ENCODE data around the gene HAT1. TPM values are rescaled to one million over a fixed set of nuclear protein-coding genes. Genes with fewer than 3 reads are reported as not detected.

Gene HAT1, protein sequence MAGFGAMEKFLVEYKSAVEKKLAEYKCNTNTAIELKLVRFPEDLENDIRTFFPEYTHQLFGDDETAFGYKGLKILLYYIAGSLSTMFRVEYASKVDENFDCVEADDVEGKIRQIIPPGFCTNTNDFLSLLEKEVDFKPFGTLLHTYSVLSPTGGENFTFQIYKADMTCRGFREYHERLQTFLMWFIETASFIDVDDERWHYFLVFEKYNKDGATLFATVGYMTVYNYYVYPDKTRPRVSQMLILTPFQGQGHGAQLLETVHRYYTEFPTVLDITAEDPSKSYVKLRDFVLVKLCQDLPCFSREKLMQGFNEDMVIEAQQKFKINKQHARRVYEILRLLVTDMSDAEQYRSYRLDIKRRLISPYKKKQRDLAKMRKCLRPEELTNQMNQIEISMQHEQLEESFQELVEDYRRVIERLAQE
- total RNA-seq (2012; rRNA removed): 43.6 and 51.1 TPM in 2 replicates

DNA sequence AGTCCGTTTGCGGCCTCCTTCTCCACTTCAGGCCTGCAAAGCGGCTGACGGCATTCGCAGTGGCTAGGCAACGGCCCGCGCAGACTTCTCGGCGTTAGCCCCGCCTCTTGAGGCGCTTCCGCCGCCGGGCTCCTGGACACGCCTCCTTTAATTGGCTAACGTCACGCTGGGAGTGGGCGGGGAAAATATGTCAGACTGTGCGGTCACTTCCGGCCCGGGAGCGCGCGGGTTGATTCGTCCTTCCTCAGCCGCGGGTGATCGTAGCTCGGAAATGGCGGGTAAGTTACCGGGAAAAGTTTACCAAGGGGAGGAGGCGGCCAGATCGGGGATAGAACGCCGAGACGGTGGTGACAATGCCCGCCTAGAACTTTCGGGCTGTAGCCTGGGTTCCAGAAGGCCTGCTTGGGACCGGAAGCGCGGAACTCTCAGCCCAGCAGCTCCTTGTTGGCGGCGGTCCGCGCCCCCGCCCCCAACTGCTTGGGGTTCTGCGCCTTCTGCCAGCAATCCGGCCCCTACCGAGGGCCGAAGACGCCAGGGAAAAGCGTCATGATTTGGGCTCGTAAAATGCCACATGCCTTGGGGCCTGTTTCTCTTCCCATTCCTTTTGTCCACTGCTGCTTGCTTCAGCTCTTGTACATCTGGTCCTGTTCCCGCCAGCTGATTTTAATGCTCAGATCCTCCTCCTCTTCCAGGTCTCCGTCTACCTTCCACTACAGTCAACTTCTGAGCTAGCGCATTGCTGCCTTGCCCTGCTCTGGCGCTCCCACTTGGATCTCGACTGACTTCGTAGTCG lies at the start of gene HAT1:
TSS of gene HAT1 (plus strand) at position 232 of the 793 bp plus-strand sequence. CDS start at position 272, 40 bp downstream.
- Histone ChIP-seq H3K4me2 (ENCODE audit: low read length) (peak within 1 kb of the TSS; percentile 92), H3K4me3 (ENCODE audit: low read length) (peak within 1 kb of the TSS; percentile 84), H3K4me1 (ENCODE audit: control insufficient read depth, insufficient read depth, low read length) (peaks cover 17% of the 10 kb centered on the region), H3K9me3 (replicated peaks; ENCODE audit: low read length) (no peaks in the 10 kb centered on the region), H3K9ac (ENCODE audit: low read depth, low read length) (peak within 1 kb of the TSS; percentile 87), H3K36me3 (ENCODE audit: insufficient read depth, low read length) (peaks cover 5% of the 10 kb centered on the region), H3K27me3 (ENCODE audit: control insufficient read depth, insufficient read depth, low read length) (no peaks in the 10 kb centered on the region)

DNA sequence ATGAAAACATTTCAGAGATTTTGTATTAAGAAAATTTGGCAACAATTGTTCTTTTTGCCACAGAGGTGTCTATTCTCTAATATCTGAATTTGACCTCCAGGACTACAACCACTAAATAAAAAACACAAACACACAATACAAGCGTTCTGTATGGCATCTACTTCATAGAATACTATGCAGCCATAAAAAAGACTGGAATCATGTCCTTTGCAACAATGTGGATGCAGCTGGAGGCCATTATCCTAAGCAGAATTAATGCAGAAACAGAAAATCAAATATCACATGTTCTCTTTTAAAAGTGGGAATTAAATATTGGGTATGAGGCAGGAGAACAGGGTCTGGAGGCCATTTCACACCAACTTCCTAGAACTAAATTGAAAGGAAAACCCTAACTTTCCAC lies 47.7 kb upstream of the HAT1 start:
- Histone ChIP-seq H3K36me3 (ENCODE audit: insufficient read depth, low read length) (peaks cover 10% of the 10 kb centered on the region), H3K4me3 (ENCODE audit: low read length) (no peak overlapping the region), H3K9ac (ENCODE audit: low read depth, low read length) (no peak overlapping the region), H3K27me3 (ENCODE audit: control insufficient read depth, insufficient read depth, low read length) (no peaks in the 10 kb centered on the region), H3K9me3 (replicated peaks; ENCODE audit: low read length) (no peaks in the 10 kb centered on the region), H3K4me1 (ENCODE audit: control insufficient read depth, insufficient read depth, low read length) (peaks cover 9% of the 10 kb centered on the region), H3K4me2 (ENCODE audit: low read length) (no peak overlapping the region)

DNA sequence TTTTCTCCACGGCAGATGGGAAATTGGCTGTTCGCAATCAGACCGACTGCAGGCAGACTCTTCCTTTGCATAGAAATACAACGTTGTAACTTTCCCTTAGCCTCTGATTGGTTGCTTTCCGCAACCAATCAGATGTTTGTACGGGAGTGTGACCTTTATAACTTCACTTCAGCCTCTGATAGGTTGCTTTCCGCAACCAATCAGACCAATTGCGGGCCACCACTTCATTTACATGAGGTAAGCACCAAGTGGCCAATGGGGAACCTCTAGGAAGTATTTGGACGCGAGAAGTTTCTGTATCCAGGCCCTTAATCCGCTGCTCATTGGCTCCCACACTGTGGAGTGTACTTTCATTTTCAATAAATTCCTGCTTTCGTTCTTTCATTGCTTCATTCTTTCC lies 47.3 kb upstream of the HAT1 start:
- Histone ChIP-seq H3K9me3 (replicated peaks; ENCODE audit: low read length) (no peaks in the 10 kb centered on the region), H3K4me3 (ENCODE audit: low read length) (no peak overlapping the region), H3K4me1 (ENCODE audit: control insufficient read depth, insufficient read depth, low read length) (peaks cover 9% of the 10 kb centered on the region), H3K27me3 (ENCODE audit: control insufficient read depth, insufficient read depth, low read length) (no peaks in the 10 kb centered on the region), H3K36me3 (ENCODE audit: insufficient read depth, low read length) (peaks cover 10% of the 10 kb centered on the region), H3K9ac (ENCODE audit: low read depth, low read length) (no peak overlapping the region), H3K4me2 (ENCODE audit: low read length) (no peak overlapping the region)

DNA sequence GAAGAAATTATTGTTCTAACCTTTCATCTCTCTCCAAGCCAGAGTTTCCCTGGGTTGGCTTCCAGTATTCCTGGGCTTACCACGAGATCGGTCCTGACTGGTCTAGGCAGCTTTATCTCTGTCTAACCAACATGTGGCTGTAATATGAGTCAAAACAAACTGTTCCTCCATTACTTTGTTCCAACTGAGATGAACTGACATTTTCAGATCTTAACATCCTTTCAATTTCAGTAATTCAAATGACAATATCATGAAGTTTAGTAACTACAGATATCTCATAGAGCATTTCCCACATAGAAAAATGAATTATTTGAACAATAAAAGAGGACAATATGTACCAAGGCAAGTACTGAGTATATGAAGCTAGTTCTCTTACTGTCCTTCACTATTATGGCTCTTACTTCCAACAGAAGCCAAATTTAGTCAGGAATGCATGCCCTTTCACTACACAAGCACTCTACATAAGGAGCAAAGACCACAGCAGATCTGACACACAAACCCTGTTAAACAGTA lies 43.7 kb upstream of the HAT1 start:
- no peak overlapping the region for H3K4me3 ChIP-seq (ENCODE audit: low read length)
- peaks cover 7% of the 10 kb centered on the region for H3K36me3 ChIP-seq (ENCODE audit: insufficient read depth, low read length)
- peak overlapping the region; percentile 22 for H3K4me2 ChIP-seq (ENCODE audit: low read length)
- no peaks in the 10 kb centered on the region for H3K9me3 ChIP-seq (replicated peaks; ENCODE audit: low read length)
- H3K4me1 ChIP-seq (ENCODE audit: control insufficient read depth, insufficient read depth, low read length): peaks cover 9% of the 10 kb centered on the region
- no peaks in the 10 kb centered on the region for H3K27me3 ChIP-seq (ENCODE audit: control insufficient read depth, insufficient read depth, low read length)
- no peak overlapping the region for H3K9ac ChIP-seq (ENCODE audit: low read depth, low read length)

DNA sequence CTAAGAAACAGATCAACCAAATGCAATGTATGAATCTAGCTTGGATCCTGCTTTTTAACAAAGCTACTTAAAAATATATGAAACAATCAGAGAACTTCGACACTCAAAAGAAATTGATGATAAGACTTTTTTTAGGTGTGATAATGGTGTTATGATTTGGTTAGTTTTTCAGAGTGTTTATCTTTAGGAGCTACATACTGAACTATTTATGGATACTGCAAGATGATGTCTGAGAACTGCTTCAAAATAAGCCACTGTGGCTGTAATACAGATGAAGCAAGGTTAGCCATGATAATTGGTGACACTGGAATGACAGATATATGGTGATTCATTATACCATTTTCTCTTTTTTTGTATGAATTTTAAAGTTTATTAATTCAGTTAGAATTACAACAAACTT lies 42.4 kb upstream of the HAT1 start:
- Histone ChIP-seq H3K27me3 (ENCODE audit: control insufficient read depth, insufficient read depth, low read length) (no peaks in the 10 kb centered on the region), H3K9ac (ENCODE audit: low read depth, low read length) (no peak overlapping the region), H3K4me2 (ENCODE audit: low read length) (no peak overlapping the region), H3K4me3 (ENCODE audit: low read length) (no peak overlapping the region), H3K4me1 (ENCODE audit: control insufficient read depth, insufficient read depth, low read length) (peaks cover 9% of the 10 kb centered on the region), H3K9me3 (replicated peaks; ENCODE audit: low read length) (no peaks in the 10 kb centered on the region), H3K36me3 (ENCODE audit: insufficient read depth, low read length) (peaks cover 5% of the 10 kb centered on the region)

DNA sequence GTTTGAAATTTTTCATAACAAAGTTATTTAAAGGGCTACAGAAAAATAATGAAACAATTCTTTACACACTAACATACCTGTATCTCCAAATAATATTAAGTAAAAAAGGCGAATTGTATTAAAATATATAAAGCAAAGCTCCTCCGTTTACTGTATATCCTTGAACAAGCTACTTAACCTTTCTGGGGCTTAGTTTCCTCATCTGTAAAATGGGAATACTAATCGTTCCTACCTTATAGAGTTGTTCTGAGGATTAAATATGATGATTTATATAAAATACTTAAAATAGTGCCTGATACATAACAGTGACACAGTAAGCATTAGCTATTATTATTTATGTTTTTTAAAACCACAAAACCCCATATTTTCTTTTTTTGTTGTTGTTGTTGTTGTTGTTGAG lies 41.5 kb upstream of the HAT1 start:
- Histone ChIP-seq H3K9me3 (replicated peaks; ENCODE audit: low read length) (no peaks in the 10 kb centered on the region), H3K4me1 (ENCODE audit: control insufficient read depth, insufficient read depth, low read length) (peaks cover 9% of the 10 kb centered on the region), H3K4me2 (ENCODE audit: low read length) (no peak overlapping the region), H3K36me3 (ENCODE audit: insufficient read depth, low read length) (no peaks in the 10 kb centered on the region), H3K4me3 (ENCODE audit: low read length) (no peak overlapping the region), H3K9ac (ENCODE audit: low read depth, low read length) (no peak overlapping the region), H3K27me3 (ENCODE audit: control insufficient read depth, insufficient read depth, low read length) (no peaks in the 10 kb centered on the region)

DNA sequence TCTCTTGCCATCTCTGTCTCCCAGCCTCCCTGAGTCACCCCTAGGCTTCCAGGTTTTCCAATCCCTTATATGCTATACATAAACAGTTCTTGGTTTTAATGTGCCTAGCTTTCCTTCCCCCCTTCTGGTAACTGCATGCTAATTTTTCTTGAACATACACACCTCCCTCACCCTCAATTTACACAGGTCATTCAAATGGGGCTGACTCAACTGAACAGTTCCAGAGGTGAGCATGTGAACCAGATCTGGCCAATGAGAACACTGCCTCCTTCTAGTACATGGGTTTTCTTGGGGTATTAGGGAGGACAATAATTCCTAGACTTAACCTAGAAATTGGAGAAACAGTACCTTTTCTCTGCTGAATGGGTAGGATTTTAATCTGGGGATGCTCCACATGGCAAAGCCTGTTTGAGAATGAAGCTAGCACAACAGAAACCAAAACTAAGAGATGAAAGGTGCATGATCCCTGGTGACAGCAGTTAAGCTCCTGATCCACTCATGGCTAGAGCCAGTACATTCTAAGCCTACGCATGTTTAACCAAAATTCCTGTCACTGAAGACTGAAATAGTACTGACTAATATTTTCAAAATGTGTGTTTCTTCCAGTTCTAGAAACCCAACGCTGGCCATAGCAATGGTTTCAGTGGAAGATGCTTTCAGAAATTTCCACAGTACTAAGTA lies 40.0 kb upstream of the HAT1 start:
- no peak overlapping the region for H3K4me2 ChIP-seq (ENCODE audit: low read length)
- no peak overlapping the region for H3K4me3 ChIP-seq (ENCODE audit: low read length)
- no peaks in the 10 kb centered on the region for H3K9me3 ChIP-seq (replicated peaks; ENCODE audit: low read length)
- H3K9ac ChIP-seq (ENCODE audit: low read depth, low read length): no peak overlapping the region
- H3K36me3 ChIP-seq (ENCODE audit: insufficient read depth, low read length): no peaks in the 10 kb centered on the region
- H3K27me3 ChIP-seq (ENCODE audit: control insufficient read depth, insufficient read depth, low read length): no peaks in the 10 kb centered on the region
- peaks cover 9% of the 10 kb centered on the region for H3K4me1 ChIP-seq (ENCODE audit: control insufficient read depth, insufficient read depth, low read length)

DNA sequence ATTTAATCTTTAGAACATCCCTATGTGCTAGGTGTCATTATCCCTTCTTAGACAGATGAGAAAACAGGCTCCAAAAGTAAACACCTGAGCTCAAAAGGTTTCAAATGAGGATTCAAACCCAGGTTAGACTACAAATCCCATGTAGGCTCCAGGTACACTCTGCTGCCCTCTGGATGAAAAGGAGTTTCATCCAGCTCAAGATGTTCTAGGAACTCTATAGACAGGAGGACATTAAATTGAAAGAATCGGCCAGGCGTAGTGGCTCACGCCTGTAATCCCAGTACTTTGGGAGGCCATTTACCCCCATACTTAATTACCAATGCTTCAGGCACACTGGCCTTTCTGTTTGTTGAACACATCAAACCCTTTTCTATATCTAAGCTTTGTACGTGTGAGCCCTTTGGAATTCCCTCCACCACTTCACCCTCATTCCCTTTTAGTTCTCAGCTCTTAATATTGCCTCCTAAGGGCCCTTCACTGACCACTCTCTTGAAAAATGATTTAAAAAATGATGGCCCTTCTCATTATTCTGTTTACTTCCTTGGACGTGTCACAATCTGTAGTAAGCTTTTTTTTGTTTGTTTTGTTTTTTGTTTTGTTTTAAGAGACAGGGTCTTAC lies 38.9 kb upstream of the HAT1 start:
- no peaks in the 10 kb centered on the region for H3K27me3 ChIP-seq (ENCODE audit: control insufficient read depth, insufficient read depth, low read length)
- no peak overlapping the region for H3K4me3 ChIP-seq (ENCODE audit: low read length)
- H3K9me3 ChIP-seq (replicated peaks; ENCODE audit: low read length): no peaks in the 10 kb centered on the region
- H3K4me2 ChIP-seq (ENCODE audit: low read length): no peak overlapping the region
- H3K9ac ChIP-seq (ENCODE audit: low read depth, low read length): no peak overlapping the region
- H3K36me3 ChIP-seq (ENCODE audit: insufficient read depth, low read length): no peaks in the 10 kb centered on the region
- H3K4me1 ChIP-seq (ENCODE audit: control insufficient read depth, insufficient read depth, low read length): peaks cover 4% of the 10 kb centered on the region

DNA sequence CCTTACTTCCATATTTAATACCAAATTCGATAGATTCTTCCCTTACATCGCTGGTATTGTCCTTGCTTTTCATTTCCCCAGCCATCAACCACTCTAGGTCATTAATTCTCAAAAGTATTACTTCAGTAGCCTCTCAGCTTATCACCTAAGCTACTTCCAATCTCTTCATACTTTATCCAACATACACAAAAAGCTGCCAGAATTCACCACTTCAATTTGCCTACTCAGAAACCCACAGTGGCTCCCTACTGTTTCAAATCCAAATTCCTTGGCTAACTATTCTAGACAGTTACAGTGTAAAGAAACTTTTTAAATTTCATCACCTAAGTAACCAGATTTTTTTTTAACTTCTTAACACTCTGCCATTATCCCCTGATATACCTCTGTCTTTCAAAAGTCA lies 32.9 kb upstream of the HAT1 start:
- H3K4me1 ChIP-seq (ENCODE audit: control insufficient read depth, insufficient read depth, low read length): peaks cover 3% of the 10 kb centered on the region
- H3K9me3 ChIP-seq (replicated peaks; ENCODE audit: low read length): no peaks in the 10 kb centered on the region

DNA sequence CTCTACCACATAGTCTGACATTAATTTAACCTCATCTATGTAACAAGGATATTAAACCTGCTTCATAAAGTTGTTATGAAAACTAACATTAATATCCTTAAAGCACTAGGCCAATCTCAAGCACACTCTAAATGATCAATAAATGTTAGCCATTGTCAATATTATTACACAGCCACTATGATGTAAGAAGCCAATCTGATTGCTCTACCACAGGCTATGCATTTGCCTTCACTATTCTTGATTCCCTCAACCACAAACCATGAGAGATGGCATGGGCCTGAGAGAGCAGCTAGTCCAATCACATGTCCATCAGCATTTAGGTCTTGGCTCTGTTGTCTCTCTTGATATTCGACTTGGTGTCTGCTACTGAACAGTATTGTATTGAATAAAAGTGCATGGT lies 32.5 kb upstream of the HAT1 start:
- Histone ChIP-seq H3K4me1 (ENCODE audit: control insufficient read depth, insufficient read depth, low read length) (peaks cover 7% of the 10 kb centered on the region), H3K4me3 (ENCODE audit: low read length) (no peak overlapping the region), H3K36me3 (ENCODE audit: insufficient read depth, low read length) (peaks cover 3% of the 10 kb centered on the region), H3K4me2 (ENCODE audit: low read length) (no peak overlapping the region), H3K9me3 (replicated peaks; ENCODE audit: low read length) (no peaks in the 10 kb centered on the region), H3K27me3 (ENCODE audit: control insufficient read depth, insufficient read depth, low read length) (no peaks in the 10 kb centered on the region), H3K9ac (ENCODE audit: low read depth, low read length) (no peak overlapping the region)

More for the DNA sequence above, 32.9 kb upstream of the HAT1 start:
- Histone ChIP-seq H3K9ac (ENCODE audit: low read depth, low read length) (no peak overlapping the region), H3K36me3 (ENCODE audit: insufficient read depth, low read length) (peaks cover 3% of the 10 kb centered on the region), H3K27me3 (ENCODE audit: control insufficient read depth, insufficient read depth, low read length) (no peaks in the 10 kb centered on the region), H3K4me3 (ENCODE audit: low read length) (no peak overlapping the region), H3K4me2 (ENCODE audit: low read length) (no peak overlapping the region)

Data from skeletal muscle satellite cell (primary cell).